ENCODE data around the gene MPHOSPH10.

Gene MPHOSPH10

DNA sequence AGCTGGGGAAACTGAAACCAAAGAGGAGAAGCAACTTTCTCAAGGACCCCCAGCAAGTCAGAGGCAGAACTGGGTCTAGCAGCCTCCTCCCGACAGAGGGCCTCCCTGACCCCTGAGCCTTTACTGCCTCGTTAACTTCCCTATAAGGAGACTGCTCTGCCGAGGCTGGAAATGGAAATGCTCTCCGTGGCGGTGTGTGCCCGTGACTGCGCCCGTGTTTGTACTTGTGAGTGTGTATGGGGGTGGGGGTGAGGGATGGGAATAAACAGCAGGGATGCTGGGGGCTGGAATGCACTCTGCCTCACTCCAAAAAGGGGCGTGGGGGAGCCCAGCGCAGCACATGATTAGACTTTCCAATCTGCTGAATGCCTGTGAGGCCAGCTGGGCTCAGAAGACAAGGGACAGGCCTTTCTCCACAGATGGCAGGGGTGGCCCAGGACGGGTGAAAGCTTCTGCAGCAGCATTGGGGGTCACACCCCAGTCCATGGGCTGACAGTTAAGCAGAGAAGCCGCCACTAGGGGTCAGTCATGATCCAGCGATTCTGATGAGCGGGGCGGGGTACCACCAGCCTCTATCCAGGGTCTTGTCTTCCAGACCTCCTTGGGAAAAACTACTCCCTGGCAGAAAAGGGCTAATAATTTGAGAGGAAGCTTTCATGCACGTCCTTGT is 26.8 kb downstream of the MPHOSPH10 start (continued):
- TF ChIP-seq, protein P1, sequence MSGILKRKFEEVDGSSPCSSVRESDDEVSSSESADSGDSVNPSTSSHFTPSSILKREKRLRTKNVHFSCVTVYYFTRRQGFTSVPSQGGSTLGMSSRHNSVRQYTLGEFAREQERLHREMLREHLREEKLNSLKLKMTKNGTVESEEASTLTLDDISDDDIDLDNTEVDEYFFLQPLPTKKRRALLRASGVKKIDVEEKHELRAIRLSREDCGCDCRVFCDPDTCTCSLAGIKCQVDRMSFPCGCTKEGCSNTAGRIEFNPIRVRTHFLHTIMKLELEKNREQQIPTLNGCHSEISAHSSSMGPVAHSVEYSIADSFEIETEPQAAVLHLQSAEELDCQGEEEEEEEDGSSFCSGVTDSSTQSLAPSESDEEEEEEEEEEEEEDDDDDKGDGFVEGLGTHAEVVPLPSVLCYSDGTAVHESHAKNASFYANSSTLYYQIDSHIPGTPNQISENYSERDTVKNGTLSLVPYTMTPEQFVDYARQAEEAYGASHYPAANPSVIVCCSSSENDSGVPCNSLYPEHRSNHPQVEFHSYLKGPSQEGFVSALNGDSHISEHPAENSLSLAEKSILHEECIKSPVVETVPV (CRISPR knock-in tag; IDR thresholded peaks at IDR 0.05) = no peak
- TF ChIP-seq ESRRG (CRISPR knock-in tag; IDR thresholded peaks at IDR 0.05) = no peak
- no peak for TF ChIP-seq OSR1 (CRISPR knock-in tag; IDR thresholded peaks at IDR 0.05)
- TF ChIP-seq, protein P2, sequence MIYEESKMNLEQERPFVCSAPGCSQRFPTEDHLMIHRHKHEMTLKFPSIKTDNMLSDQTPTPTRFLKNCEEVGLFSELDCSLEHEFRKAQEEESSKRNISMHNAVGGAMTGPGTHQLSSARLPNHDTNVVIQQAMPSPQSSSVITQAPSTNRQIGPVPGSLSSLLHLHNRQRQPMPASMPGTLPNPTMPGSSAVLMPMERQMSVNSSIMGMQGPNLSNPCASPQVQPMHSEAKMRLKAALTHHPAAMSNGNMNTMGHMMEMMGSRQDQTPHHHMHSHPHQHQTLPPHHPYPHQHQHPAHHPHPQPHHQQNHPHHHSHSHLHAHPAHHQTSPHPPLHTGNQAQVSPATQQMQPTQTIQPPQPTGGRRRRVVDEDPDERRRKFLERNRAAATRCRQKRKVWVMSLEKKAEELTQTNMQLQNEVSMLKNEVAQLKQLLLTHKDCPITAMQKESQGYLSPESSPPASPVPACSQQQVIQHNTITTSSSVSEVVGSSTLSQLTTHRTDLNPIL (CRISPR knock-in tag; IDR thresholded peaks at IDR 0.05; ENCODE audit: low read depth) = no peak
- no peak for TF ChIP-seq RARB (CRISPR knock-in tag; IDR thresholded peaks at IDR 0.05)
- no peak for TF ChIP-seq CSDC2 (CRISPR knock-in tag; IDR thresholded peaks at IDR 0.05)
- TF ChIP-seq TCF4 (CRISPR knock-in tag; IDR thresholded peaks at IDR 0.05; ENCODE audit: borderline replicate concordance) = no peak
- TF ChIP-seq ZC3H10 (CRISPR knock-in tag; IDR thresholded peaks at IDR 0.05) = no peak

DNA sequence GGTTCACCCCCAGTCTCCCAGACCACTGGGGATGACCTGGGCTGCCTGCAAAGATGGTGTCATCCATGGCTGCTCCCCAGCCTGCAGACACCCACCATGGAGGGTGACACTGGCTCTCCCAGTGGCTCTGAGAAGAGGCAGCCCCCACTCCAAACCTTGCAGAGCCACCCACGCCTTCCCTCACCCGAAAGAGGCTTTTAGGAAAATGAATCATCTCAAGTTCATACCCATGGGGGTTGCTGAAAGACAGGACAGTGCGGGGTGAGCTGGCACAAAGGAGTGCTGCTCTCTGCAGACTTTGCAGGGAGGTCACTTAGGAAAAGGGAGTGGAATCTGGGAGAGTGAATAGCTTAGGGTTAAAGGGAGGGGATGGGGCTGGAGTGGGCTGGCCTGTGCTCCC is 36.4 kb downstream of the MPHOSPH10 start:
- no peak for ATAC-seq
- TF ChIP-seq ZNF70 (CRISPR knock-in tag; IDR thresholded peaks at IDR 0.05) = no peak
- TF ChIP-seq ZNF8 (CRISPR knock-in tag; IDR thresholded peaks at IDR 0.05) = no peak
- TF ChIP-seq SNAI2 (CRISPR knock-in tag; IDR thresholded peaks at IDR 0.05) = no peak
- TF ChIP-seq, protein P3, sequence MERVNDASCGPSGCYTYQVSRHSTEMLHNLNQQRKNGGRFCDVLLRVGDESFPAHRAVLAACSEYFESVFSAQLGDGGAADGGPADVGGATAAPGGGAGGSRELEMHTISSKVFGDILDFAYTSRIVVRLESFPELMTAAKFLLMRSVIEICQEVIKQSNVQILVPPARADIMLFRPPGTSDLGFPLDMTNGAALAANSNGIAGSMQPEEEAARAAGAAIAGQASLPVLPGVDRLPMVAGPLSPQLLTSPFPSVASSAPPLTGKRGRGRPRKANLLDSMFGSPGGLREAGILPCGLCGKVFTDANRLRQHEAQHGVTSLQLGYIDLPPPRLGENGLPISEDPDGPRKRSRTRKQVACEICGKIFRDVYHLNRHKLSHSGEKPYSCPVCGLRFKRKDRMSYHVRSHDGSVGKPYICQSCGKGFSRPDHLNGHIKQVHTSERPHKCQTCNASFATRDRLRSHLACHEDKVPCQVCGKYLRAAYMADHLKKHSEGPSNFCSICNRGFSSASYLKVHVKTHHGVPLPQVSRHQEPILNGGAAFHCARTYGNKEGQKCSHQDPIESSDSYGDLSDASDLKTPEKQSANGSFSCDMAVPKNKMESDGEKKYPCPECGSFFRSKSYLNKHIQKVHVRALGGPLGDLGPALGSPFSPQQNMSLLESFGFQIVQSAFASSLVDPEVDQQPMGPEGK (CRISPR knock-in tag; IDR thresholded peaks at IDR 0.05; ENCODE audit: borderline replicate concordance) = no peak
- TF ChIP-seq, protein P4, sequence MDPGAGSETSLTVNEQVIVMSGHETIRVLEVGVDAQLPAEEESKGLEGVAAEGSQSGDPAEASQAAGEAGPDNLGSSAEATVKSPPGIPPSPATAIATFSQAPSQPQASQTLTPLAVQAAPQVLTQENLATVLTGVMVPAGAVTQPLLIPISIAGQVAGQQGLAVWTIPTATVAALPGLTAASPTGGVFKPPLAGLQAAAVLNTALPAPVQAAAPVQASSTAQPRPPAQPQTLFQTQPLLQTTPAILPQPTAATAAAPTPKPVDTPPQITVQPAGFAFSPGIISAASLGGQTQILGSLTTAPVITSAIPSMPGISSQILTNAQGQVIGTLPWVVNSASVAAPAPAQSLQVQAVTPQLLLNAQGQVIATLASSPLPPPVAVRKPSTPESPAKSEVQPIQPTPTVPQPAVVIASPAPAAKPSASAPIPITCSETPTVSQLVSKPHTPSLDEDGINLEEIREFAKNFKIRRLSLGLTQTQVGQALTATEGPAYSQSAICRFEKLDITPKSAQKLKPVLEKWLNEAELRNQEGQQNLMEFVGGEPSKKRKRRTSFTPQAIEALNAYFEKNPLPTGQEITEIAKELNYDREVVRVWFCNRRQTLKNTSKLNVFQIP (CRISPR knock-in tag; IDR thresholded peaks at IDR 0.05; ENCODE audit: borderline replicate concordance, low read depth) = no peak
- TF ChIP-seq, protein P5, sequence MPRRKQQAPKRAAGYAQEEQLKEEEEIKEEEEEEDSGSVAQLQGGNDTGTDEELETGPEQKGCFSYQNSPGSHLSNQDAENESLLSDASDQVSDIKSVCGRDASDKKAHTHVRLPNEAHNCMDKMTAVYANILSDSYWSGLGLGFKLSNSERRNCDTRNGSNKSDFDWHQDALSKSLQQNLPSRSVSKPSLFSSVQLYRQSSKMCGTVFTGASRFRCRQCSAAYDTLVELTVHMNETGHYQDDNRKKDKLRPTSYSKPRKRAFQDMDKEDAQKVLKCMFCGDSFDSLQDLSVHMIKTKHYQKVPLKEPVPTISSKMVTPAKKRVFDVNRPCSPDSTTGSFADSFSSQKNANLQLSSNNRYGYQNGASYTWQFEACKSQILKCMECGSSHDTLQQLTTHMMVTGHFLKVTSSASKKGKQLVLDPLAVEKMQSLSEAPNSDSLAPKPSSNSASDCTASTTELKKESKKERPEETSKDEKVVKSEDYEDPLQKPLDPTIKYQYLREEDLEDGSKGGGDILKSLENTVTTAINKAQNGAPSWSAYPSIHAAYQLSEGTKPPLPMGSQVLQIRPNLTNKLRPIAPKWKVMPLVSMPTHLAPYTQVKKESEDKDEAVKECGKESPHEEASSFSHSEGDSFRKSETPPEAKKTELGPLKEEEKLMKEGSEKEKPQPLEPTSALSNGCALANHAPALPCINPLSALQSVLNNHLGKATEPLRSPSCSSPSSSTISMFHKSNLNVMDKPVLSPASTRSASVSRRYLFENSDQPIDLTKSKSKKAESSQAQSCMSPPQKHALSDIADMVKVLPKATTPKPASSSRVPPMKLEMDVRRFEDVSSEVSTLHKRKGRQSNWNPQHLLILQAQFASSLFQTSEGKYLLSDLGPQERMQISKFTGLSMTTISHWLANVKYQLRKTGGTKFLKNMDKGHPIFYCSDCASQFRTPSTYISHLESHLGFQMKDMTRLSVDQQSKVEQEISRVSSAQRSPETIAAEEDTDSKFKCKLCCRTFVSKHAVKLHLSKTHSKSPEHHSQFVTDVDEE (CRISPR knock-in tag; IDR thresholded peaks at IDR 0.05) = no peak
- TF ChIP-seq RARB (CRISPR knock-in tag; IDR thresholded peaks at IDR 0.05) = no peak
- TF ChIP-seq TCF4 (CRISPR knock-in tag; IDR thresholded peaks at IDR 0.05; ENCODE audit: borderline replicate concordance) = no peak
- TF ChIP-seq OSR1 (CRISPR knock-in tag; IDR thresholded peaks at IDR 0.05) = no peak
- no peak for TF ChIP-seq BACH2 (CRISPR knock-in tag; IDR thresholded peaks at IDR 0.05; ENCODE audit: borderline replicate concordance)
- TF ChIP-seq, protein P2 (CRISPR knock-in tag; IDR thresholded peaks at IDR 0.05; ENCODE audit: low read depth) = no peak
- TF ChIP-seq ZFP3 (CRISPR knock-in tag; IDR thresholded peaks at IDR 0.05) = no peak
- TF ChIP-seq ARNTL (CRISPR knock-in tag; IDR thresholded peaks at IDR 0.05; ENCODE audit: borderline replicate concordance, low read depth) = no peak
- no peak for TF ChIP-seq GLIS3 (CRISPR knock-in tag; IDR thresholded peaks at IDR 0.05)
- no peak for TF ChIP-seq ZC3H10 (CRISPR knock-in tag; IDR thresholded peaks at IDR 0.05)
- no peak for TF ChIP-seq CSDC2 (CRISPR knock-in tag; IDR thresholded peaks at IDR 0.05)
- no peak for TF ChIP-seq PPARA (CRISPR knock-in tag; IDR thresholded peaks at IDR 0.05; ENCODE audit: borderline replicate concordance)
- no peak for TF ChIP-seq ISL1 (CRISPR knock-in tag; IDR thresholded peaks at IDR 0.05)
